ENCODE measurements around the gene RASGEF1C. TPM values are rescaled to one million over a fixed set of nuclear protein-coding genes. Genes with fewer than 3 reads are reported as not detected.

Gene RASGEF1C
- total RNA-seq, 1 donor from 2014 or later = not detected

DNA sequence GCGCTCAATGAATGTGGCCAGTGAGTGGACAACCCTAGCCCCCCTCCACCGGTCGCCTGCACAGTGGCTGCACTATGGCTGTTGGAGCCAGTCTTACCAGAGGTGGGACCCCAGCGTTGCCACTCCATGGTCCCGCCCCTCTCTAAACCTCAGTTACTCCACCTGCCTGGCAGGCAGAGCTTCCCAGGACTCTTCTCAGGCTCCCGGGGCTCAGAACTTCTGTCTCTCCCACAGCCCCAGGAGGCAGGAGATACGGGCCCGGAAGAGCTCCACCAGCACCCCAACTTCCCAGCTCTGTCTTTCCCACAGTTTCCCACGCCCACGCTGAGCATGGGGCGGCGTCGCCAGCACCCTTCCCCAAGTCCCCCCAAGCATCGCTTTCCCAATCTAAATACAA is 975 bp downstream of the RASGEF1C start:
- Mint-ChIP-seq H3K9me3 (ENCODE audit: low read depth) (peaks cover 3% of the 10 kb centered on the region), H3K36me3 (ENCODE audit: low read depth) (no peaks in the 10 kb centered on the region), H3K4me3 (ENCODE audit: unreplicated experiment) (peak overlapping the region; percentile 62), H3K4me1 (ENCODE audit: low read depth) (peaks cover 10% of the 10 kb centered on the region), H3K27me3 (ENCODE audit: low read depth) (peaks cover 10% of the 10 kb centered on the region), H3K27ac (ENCODE audit: unreplicated experiment) (no peak overlapping the region)
- DNase-seq (ENCODE audit: low spot score) = no peak
- TF ChIP-seq, protein P1, sequence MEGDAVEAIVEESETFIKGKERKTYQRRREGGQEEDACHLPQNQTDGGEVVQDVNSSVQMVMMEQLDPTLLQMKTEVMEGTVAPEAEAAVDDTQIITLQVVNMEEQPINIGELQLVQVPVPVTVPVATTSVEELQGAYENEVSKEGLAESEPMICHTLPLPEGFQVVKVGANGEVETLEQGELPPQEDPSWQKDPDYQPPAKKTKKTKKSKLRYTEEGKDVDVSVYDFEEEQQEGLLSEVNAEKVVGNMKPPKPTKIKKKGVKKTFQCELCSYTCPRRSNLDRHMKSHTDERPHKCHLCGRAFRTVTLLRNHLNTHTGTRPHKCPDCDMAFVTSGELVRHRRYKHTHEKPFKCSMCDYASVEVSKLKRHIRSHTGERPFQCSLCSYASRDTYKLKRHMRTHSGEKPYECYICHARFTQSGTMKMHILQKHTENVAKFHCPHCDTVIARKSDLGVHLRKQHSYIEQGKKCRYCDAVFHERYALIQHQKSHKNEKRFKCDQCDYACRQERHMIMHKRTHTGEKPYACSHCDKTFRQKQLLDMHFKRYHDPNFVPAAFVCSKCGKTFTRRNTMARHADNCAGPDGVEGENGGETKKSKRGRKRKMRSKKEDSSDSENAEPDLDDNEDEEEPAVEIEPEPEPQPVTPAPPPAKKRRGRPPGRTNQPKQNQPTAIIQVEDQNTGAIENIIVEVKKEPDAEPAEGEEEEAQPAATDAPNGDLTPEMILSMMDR (IDR thresholded peaks at IDR 0.05) = no peak

GRCh38 chr5:180207593-180207992 is 1.4 kb downstream of the RASGEF1C start:
- H3K27ac Mint-ChIP-seq (ENCODE audit: unreplicated experiment) = no peak overlapping the region
- peaks cover 3% of the 10 kb centered on the region for H3K9me3 Mint-ChIP-seq (ENCODE audit: low read depth)
- H3K36me3 Mint-ChIP-seq (ENCODE audit: low read depth) = no peaks in the 10 kb centered on the region
- DNase-seq (ENCODE audit: low spot score) = no peak
- peaks cover 10% of the 10 kb centered on the region for H3K4me1 Mint-ChIP-seq (ENCODE audit: low read depth)
- TF ChIP-seq, protein P1 (IDR thresholded peaks at IDR 0.05) = no peak
- H3K4me3 Mint-ChIP-seq (ENCODE audit: unreplicated experiment) = no peak overlapping the region
- peaks cover 8% of the 10 kb centered on the region for H3K27me3 Mint-ChIP-seq (ENCODE audit: low read depth)

GRCh38 chr5:180206993-180207392 is 2.0 kb downstream of the RASGEF1C start:
- peaks cover 6% of the 10 kb centered on the region for H3K27me3 Mint-ChIP-seq (ENCODE audit: low read depth)
- TF ChIP-seq, protein P1 (IDR thresholded peaks at IDR 0.05) = no peak
- H3K27ac Mint-ChIP-seq (ENCODE audit: unreplicated experiment) = no peak overlapping the region
- H3K36me3 Mint-ChIP-seq (ENCODE audit: low read depth) = no peaks in the 10 kb centered on the region
- H3K4me1 Mint-ChIP-seq (ENCODE audit: low read depth) = peaks cover 10% of the 10 kb centered on the region
- DNase-seq (ENCODE audit: low spot score) = no peak
- peaks cover 3% of the 10 kb centered on the region for H3K9me3 Mint-ChIP-seq (ENCODE audit: low read depth)
- H3K4me3 Mint-ChIP-seq (ENCODE audit: unreplicated experiment) = no peak overlapping the region

DNA sequence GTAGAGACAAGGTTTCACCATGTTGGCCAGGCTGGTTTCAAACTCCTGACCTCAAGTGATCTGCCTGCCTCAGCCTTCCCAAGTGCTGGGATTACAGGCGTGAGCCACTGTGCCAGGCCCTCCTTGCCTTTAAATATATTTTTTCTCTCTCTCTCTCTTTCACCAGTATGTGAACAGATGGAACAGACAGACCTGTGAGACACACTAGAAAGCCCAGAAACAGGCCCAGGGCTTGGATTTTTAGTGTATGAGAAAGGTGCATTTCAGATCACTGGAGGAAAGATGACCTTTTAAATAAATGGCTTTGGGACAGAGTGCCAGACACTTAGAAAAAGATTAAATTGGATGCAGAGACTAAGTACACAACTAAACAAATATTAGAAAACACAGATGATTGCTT is 3.1 kb downstream of the RASGEF1C start:
- Mint-ChIP-seq H3K9me3 (ENCODE audit: low read depth) (peaks cover 3% of the 10 kb centered on the region), H3K27me3 (ENCODE audit: low read depth) (peaks cover 4% of the 10 kb centered on the region), H3K4me3 (ENCODE audit: unreplicated experiment) (no peak overlapping the region), H3K36me3 (ENCODE audit: low read depth) (no peaks in the 10 kb centered on the region), H3K27ac (ENCODE audit: unreplicated experiment) (no peak overlapping the region), H3K4me1 (ENCODE audit: low read depth) (peaks cover 10% of the 10 kb centered on the region)
- no peak for DNase-seq (ENCODE audit: low spot score)
- TF ChIP-seq, protein P1 (IDR thresholded peaks at IDR 0.05) = no peak

- DNase-seq (ENCODE audit: low spot score) = no peak
- no peak overlapping the region for H3K4me3 Mint-ChIP-seq (ENCODE audit: unreplicated experiment)
- TF ChIP-seq, protein P1 (IDR thresholded peaks at IDR 0.05) = no peak
- peaks cover 10% of the 10 kb centered on the region for H3K4me1 Mint-ChIP-seq (ENCODE audit: low read depth)
- H3K9me3 Mint-ChIP-seq (ENCODE audit: low read depth) = peaks cover 3% of the 10 kb centered on the region
- peaks cover 4% of the 10 kb centered on the region for H3K27me3 Mint-ChIP-seq (ENCODE audit: low read depth)
- no peak overlapping the region for H3K27ac Mint-ChIP-seq (ENCODE audit: unreplicated experiment)
- H3K36me3 Mint-ChIP-seq (ENCODE audit: low read depth) = no peaks in the 10 kb centered on the region
Measured at GRCh38 chr5:180204276-180204819, 4.7 kb downstream of the RASGEF1C start.
